H1 (cell line): ENCODE results near the gene ARHGAP12. TPM values are rescaled to one million over a fixed set of nuclear protein-coding genes. Genes with fewer than 3 reads are reported as not detected.

Experiments
- CTCF ChIA-PET: fragments of 300-600 bp; sonication (Branson Sonifier 250); formaldehyde crosslinking; loops from one replicate; lab custom pipeline; 2021; ENCODE audit not compliant: partially characterized antibody; lab: Charles Lee
- POLR2A ChIA-PET: fragments of 300-600 bp; sonication (Branson Sonifier 250); formaldehyde crosslinking; loops from one replicate; lab custom pipeline; 2021; ENCODE audit warnings: inconsistent platforms; ENCODE audit not compliant: partially characterized antibody; lab: Charles Lee
- DNase-seq, 2 experiments: peaks; one replicate each; pipeline versions ENCODE4 v3.0.0 to v3.0.0-alpha.2; 2010 to 2022; ENCODE audit warnings: low spot score in 2 of 2, low read depth in 1 of 2, mixed read lengths in 1 of 2
- FAIRE-seq: peaks from 2 replicates; lab custom pipeline; 2011; peaks lifted over from hg19 to GRCh38; lab: Jason Lieb, UNC
- H2AFZ ChIP-seq: 2 replicates; pipeline ENCODE4 v1.8.1; 2012; ENCODE audit warnings: low read length, inconsistent platforms
- H2AK5ac ChIP-seq: 2 replicates; pipeline ENCODE4 v1.6.1; 2013; ENCODE audit warnings: low read depth, low read length
- H2BK120ac ChIP-seq: replicated peaks from 2 replicates; pipeline ENCODE3; 2013; ENCODE audit warnings: low read depth, low read length, inconsistent platforms
- H2BK12ac ChIP-seq: 2 replicates; pipeline ENCODE4 v1.6.1; 2013; ENCODE audit warnings: low read depth, low read length
- H2BK15ac ChIP-seq: 2 replicates; pipeline ENCODE4 v1.6.1; 2013; ENCODE audit warnings: low read length
- H2BK20ac ChIP-seq: 2 replicates; pipeline ENCODE4 v1.6.1; 2013; ENCODE audit warnings: low read length
- H2BK5ac ChIP-seq: 2 replicates; pipeline ENCODE4 v1.6.1; 2013; ENCODE audit warnings: low read depth, low read length
- H3K14ac ChIP-seq: 2 replicates; pipeline ENCODE4 v1.6.1; 2013; ENCODE audit warnings: inconsistent platforms; ENCODE audit not compliant: insufficient read length
- H3K18ac ChIP-seq: 2 replicates; pipeline ENCODE4 v1.6.1; 2013; ENCODE audit warnings: low read length; ENCODE audit errors: extremely low read depth
- H3K23ac ChIP-seq: 2 replicates; pipeline ENCODE4 v1.6.1; 2013; ENCODE audit warnings: inconsistent platforms; ENCODE audit not compliant: insufficient read length
- H3K23me2 ChIP-seq: 2 replicates; pipeline ENCODE4 v1.6.1; 2013; ENCODE audit warnings: low read depth, low read length
- H3K27ac ChIP-seq: 2 replicates; pipeline ENCODE4 v1.6.1; 2011; ENCODE audit warnings: low read depth, low read length, inconsistent platforms
- H3K27me3 ChIP-seq, 4 experiments: replicated peaks in 1 of 4; 1 replicate in 1 of 4; 2 replicates in 3 of 4; pipeline versions ENCODE4 v1.6.1 to v1.8.1; 2011 to 2013; ENCODE audit warnings: low read length in 3 of 4, mild to moderate bottlenecking in 3 of 4, inconsistent platforms in 2 of 4, mixed read lengths in 2 of 4, moderate library complexity in 1 of 4; ENCODE audit not compliant: control insufficient read depth in 3 of 4, insufficient read depth in 3 of 4; ENCODE audit errors: extremely low read depth in 1 of 4
- H3K36me3 ChIP-seq, 4 experiments: 2 replicates each; pipeline versions ENCODE4 v1.6.1 to v1.8.1; 2011 to 2013; ENCODE audit warnings: mild to moderate bottlenecking in 4 of 4, low read length in 3 of 4, moderate library complexity in 2 of 4, control low read depth in 1 of 4, inconsistent platforms in 1 of 4; ENCODE audit not compliant: insufficient read depth in 4 of 4, control insufficient read depth in 2 of 4
- H3K4ac ChIP-seq: replicated peaks from 2 replicates; pipeline ENCODE3; 2013; ENCODE audit warnings: low read length, low read depth, mixed read lengths, inconsistent platforms; ENCODE audit not compliant: insufficient read length
- H3K4me1 ChIP-seq, 4 experiments: replicated peaks in 1 of 4; 1 replicate in 1 of 4; 2 replicates in 3 of 4; pipeline versions ENCODE4 v1.6.1 to v1.8.1; 2011 to 2013; ENCODE audit warnings: low read length in 3 of 4, inconsistent platforms in 2 of 4, mixed read lengths in 1 of 4; ENCODE audit not compliant: insufficient read depth in 4 of 4, control insufficient read depth in 3 of 4
- H3K4me2 ChIP-seq, 2 experiments: 2 replicates each; pipeline versions ENCODE4 v1.6.1 to v1.8.1; 2011 to 2013; ENCODE audit warnings: low read depth in 2 of 2, low read length in 2 of 2, control low read depth in 1 of 2, inconsistent platforms in 1 of 2, mild to moderate bottlenecking in 1 of 2; ENCODE audit not compliant: insufficient read depth in 1 of 2
- H3K4me3 ChIP-seq, 4 experiments: fragments of 200-600, 300-600 bp in 1 of 4; sonication (generic), shearing (Covaris generic), sonication (Bioruptor Twin) in 1 of 4; 2 replicates each; pipeline versions ENCODE4 v1.5.1 to v1.8.1; 2011 to 2016; ENCODE audit warnings: low read length in 4 of 4, low read depth in 3 of 4, control low read depth in 2 of 4, inconsistent platforms in 2 of 4, mild to moderate bottlenecking in 2 of 4, mixed read lengths in 1 of 4, moderate library complexity in 1 of 4; ENCODE audit not compliant: insufficient read depth in 2 of 4; ENCODE audit errors: extremely low read depth in 1 of 4
- H3K56ac ChIP-seq: replicated peaks from 2 replicates; pipeline ENCODE3; 2013; ENCODE audit warnings: low read depth, mild to moderate bottlenecking, mixed read lengths, low read length, inconsistent platforms; ENCODE audit not compliant: insufficient read length
- H3K79me1 ChIP-seq: 2 replicates; pipeline ENCODE4 v1.6.1; 2013; ENCODE audit warnings: low read depth, low read length, control low read depth
- H3K79me2 ChIP-seq, 2 experiments: 2 replicates each; pipeline versions ENCODE4 v1.6.1 to v1.8.1; 2012 to 2013; ENCODE audit warnings: low read length in 2 of 2, mild to moderate bottlenecking in 2 of 2, inconsistent platforms in 1 of 2; ENCODE audit not compliant: insufficient read depth in 2 of 2, control insufficient read depth in 1 of 2
- H3K9ac ChIP-seq, 4 experiments: replicated peaks in 1 of 4; 1 replicate in 1 of 4; 2 replicates in 3 of 4; pipeline versions ENCODE4 v1.6.1 to v1.8.1; 2011 to 2013; ENCODE audit warnings: low read depth in 3 of 4, low read length in 3 of 4, control low read depth in 2 of 4, mild to moderate bottlenecking in 2 of 4, moderate library complexity in 2 of 4, inconsistent platforms in 1 of 4; ENCODE audit errors: extremely low read depth in 1 of 4
- H3K9me3 ChIP-seq, 2 experiments: 2 replicates each; pipeline versions ENCODE4 v1.6.1 to v1.8.1; 2012 to 2013; ENCODE audit warnings: mild to moderate bottlenecking in 2 of 2, moderate library complexity in 2 of 2, control low read depth in 1 of 2, inconsistent platforms in 1 of 2, low read depth in 1 of 2, low read length in 1 of 2, mixed read lengths in 1 of 2; ENCODE audit not compliant: insufficient read depth in 2 of 2
- H4K20me1 ChIP-seq, 2 experiments: replicated peaks in 1 of 2; 2 replicates each; pipeline versions ENCODE3 to v1.8.1; 2011 to 2013; ENCODE audit warnings: inconsistent platforms in 2 of 2, low read length in 2 of 2, mild to moderate bottlenecking in 1 of 2; ENCODE audit not compliant: insufficient read depth in 2 of 2, control insufficient read depth in 1 of 2
- H4K5ac ChIP-seq: 2 replicates; pipeline ENCODE4 v1.6.1; 2013; ENCODE audit warnings: low read length, low read depth, mixed read lengths, inconsistent platforms; ENCODE audit not compliant: insufficient read length
- H4K8ac ChIP-seq: 2 replicates; pipeline ENCODE4 v1.8.0; 2013; ENCODE audit warnings: mild to moderate bottlenecking, moderate library complexity, low read length, inconsistent platforms; ENCODE audit not compliant: insufficient read depth; ENCODE audit errors: extremely low read depth
- H4K91ac ChIP-seq: replicated peaks from 2 replicates; pipeline ENCODE3; 2013; ENCODE audit warnings: low read length, mixed read lengths, inconsistent platforms; ENCODE audit not compliant: insufficient read length
- EP300 ChIP-seq, 2 experiments: IDR thresholded peaks; 1 replicate in 1 of 2; 2 replicates in 1 of 2; pipeline ENCODE4 v1.6.1; 2011 to 2012; ENCODE audit warnings: low read depth in 2 of 2, low read length in 2 of 2, mild to moderate bottlenecking in 2 of 2, borderline replicate concordance in 1 of 2, inconsistent platforms in 1 of 2, moderate library complexity in 1 of 2
- JUND ChIP-seq: IDR thresholded peaks from 2 replicates; pipeline ENCODE4 v1.6.1; 2011; ENCODE audit warnings: mild to moderate bottlenecking, improper control_type of control experiment, low read length
- RAD21 ChIP-seq, 2 experiments: IDR thresholded peaks in 1 of 2; conservative IDR thresholded peaks in 1 of 2; 2 replicates each; pipeline ENCODE4 v1.6.1; 2011; ENCODE audit warnings: low read depth in 2 of 2, low read length in 2 of 2, improper control_type of control experiment in 1 of 2, inconsistent platforms in 1 of 2, mild to moderate bottlenecking in 1 of 2, moderate library complexity in 1 of 2
- RXRA ChIP-seq: IDR thresholded peaks from 2 replicates; pipeline ENCODE4 v1.6.1; 2011; ENCODE audit warnings: low read depth, mild to moderate bottlenecking, low read length, moderate library complexity; ENCODE audit not compliant: insufficient read depth
- SAP30 ChIP-seq: fragments of 300-600 bp; sonication (generic); IDR thresholded peaks from 2 replicates; pipeline ENCODE4 v1.7.1; 2012; ENCODE audit warnings: low read length, moderate library complexity, mild to moderate bottlenecking, inconsistent platforms; ENCODE audit not compliant: insufficient read depth, insufficient replicate concordance
- SIX5 ChIP-seq: IDR thresholded peaks from 2 replicates; pipeline ENCODE4 v1.6.1; 2011; ENCODE audit warnings: mild to moderate bottlenecking, low read depth, low read length
- SP4 ChIP-seq: IDR thresholded peaks from 2 replicates; pipeline ENCODE4 v1.6.1; 2012; ENCODE audit warnings: low read length, inconsistent platforms
- TAF1 ChIP-seq: IDR thresholded peaks from 2 replicates; pipeline ENCODE4 v1.6.1; 2011; ENCODE audit warnings: mild to moderate bottlenecking, low read depth, low read length
- TEAD4 ChIP-seq: IDR thresholded peaks from 2 replicates; pipeline ENCODE4 v1.6.1; 2012; ENCODE audit warnings: low read depth, low read length, inconsistent platforms, mixed read lengths
- WGBS, 2 experiments: shearing (Covaris generic) in 1 of 2; methylation state at CpG; one replicate each; pipeline versions ENCODE4 v1.1.6 to v1.1.7; 2013 to 2015; ENCODE audit warnings: low lambda C conversion rate in 2 of 2, mixed read lengths in 2 of 2, inconsistent platforms in 1 of 2, low coverage in 1 of 2, missing lambda C conversion rate in 1 of 2; ENCODE audit not compliant: insufficient replicate concordance in 2 of 2, insufficient coverage in 1 of 2, insufficient read length in 1 of 2; ENCODE audit errors: extremely low coverage in 1 of 2, missing lambda C conversion rate in 1 of 2; 5-methylcytosine and 5-hydroxymethylcytosine counted together
- polyA plus RNA-seq, 7 experiments: library from polyadenylated mRNA; depleted of rRNA in 3 of 7; stranded (reverse) in 5 of 7; unstranded in 2 of 7; fragments of >200 nt in 5 of 7; fragments of 200-250 nt in 2 of 7; gene quantifications; 1 replicate in 5 of 7; 2 replicates in 1 of 7; 4 replicates in 1 of 7; pipeline versions ENCODE4 v1.2.1 to v1.2.3, GENCODE V29; 2011 to 2013; ENCODE audit warnings: missing spikeins in 2 of 7, mixed read lengths in 2 of 7
- total RNA-seq: library from RNA; stranded (reverse); fragmentation: NEBNext Ultra II Directional; extraction: Animal tissue kit (Norgen Biotek cat#: 25700); gene quantifications from 2 replicates; pipeline ENCODE4 v1.2.1, GENCODE V29; 2021
- TF ChIP-seq, protein P1 (sequence below): IDR thresholded peaks from 2 replicates; pipeline ENCODE4 v1.6.1; 2011; ENCODE audit warnings: low read length, improper control_type of control experiment

The ARHGAP12 gene
- total and polyA plus RNA-seq, 2 of the 8 experiments (the other 6 are each of a cell fraction or from before 2014, with no cell fraction given) = 10.1 to 39.0 TPM

DNA sequence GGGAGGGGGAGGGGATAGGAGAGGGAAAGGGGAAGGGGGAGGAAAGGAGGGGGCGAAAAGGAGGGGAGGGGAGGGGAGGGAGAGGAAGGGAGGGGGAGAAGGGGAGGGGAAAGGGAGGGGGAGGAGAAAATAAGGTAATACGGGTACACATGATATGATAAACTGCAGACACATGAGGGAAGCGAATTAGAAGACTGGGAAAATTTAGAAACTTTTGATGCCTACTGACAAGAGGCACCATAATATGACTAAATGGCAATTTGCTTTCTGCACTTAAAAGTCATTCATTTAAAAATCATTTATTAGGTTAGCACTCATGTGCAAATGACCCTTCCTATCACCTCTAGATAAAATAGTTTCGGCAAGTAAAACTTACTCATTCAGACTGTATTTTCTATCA lies 73.6 kb downstream of the ARHGAP12 start:
- no peaks in the 10 kb centered on the region for H3K27me3 ChIP-seq
- H3K56ac ChIP-seq = no peak overlapping the region
- H3K23me2 ChIP-seq = no peaks in the 10 kb centered on the region
- no peaks in the 10 kb centered on the region for H3K9me3 ChIP-seq
- ChIA-PET CTCF (no interaction called here), POLR2A (no interaction called here)
- FAIRE-seq (no peak), DNase-seq (no peak)
- H3K27ac ChIP-seq = no peak overlapping the region
- no peak overlapping the region for H2BK5ac ChIP-seq
- no peak overlapping the region for H2BK12ac ChIP-seq
- no peak overlapping the region for H4K5ac ChIP-seq
- H3K23ac ChIP-seq = no peak overlapping the region
- no peak overlapping the region for H2BK20ac ChIP-seq
- H3K36me3 ChIP-seq = no peaks in the 10 kb centered on the region; a peak in 1 of 8 replicates
- no peak overlapping the region for H3K4me3 ChIP-seq
- 91% methylated on average over 2 of the region's 4 CpGs; no CpG with 5 or more reads in 1 of the 2 experiments for WGBS, 2 experiments
- no peak overlapping the region for H3K9ac ChIP-seq
- H2AFZ ChIP-seq = no peak overlapping the region
- H4K8ac ChIP-seq = no peak overlapping the region
- no peak overlapping the region for H2BK15ac ChIP-seq
- H2BK120ac ChIP-seq = no peak overlapping the region
- no peak overlapping the region for H3K4me2 ChIP-seq
- H3K4ac ChIP-seq = no peak overlapping the region
- no peak overlapping the region for H4K91ac ChIP-seq
- peaks cover 0 to 56% of the 10 kb centered on the region in 2 experiments; a peak in 2 of 4 replicates for H3K79me2 ChIP-seq
- no peaks in the 10 kb centered on the region; the same call in 1 of the 2 replicates for H3K79me1 ChIP-seq
- no peak for TF ChIP-seq EP300 (IDR thresholded peaks at IDR 0.05; ENCODE audit: borderline replicate concordance in 1 of 2, low read depth in 2 of 2, low read length in 2 of 2)
- no peak for TF ChIP-seq SIX5
- no peak for TF ChIP-seq SAP30
- TF ChIP-seq RAD21 (IDR thresholded peaks at IDR 0.05 in 1 of 2, conservative IDR thresholded peaks at IDR 0.05 in 1 of 2; ENCODE audit: low read depth in 2 of 2, low read length in 2 of 2) = no peak
- TF ChIP-seq, protein P1, sequence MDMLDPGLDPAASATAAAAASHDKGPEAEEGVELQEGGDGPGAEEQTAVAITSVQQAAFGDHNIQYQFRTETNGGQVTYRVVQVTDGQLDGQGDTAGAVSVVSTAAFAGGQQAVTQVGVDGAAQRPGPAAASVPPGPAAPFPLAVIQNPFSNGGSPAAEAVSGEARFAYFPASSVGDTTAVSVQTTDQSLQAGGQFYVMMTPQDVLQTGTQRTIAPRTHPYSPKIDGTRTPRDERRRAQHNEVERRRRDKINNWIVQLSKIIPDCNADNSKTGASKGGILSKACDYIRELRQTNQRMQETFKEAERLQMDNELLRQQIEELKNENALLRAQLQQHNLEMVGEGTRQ = no peak
- no peak for TF ChIP-seq RXRA
- TF ChIP-seq TAF1 = no peak
- TF ChIP-seq TEAD4 = no peak
- TF ChIP-seq JUND = no peak
- TF ChIP-seq SP4 = no peak
- TF ChIP-seq, all 59 proteins: peak for 0
- Histone ChIP-seq H3K18ac (no peak overlapping the region), H2AK5ac (no peak overlapping the region), H3K4me1 (no peaks in the 10 kb centered on the region), H3K14ac (no peak overlapping the region), H4K20me1 (no peaks in the 10 kb centered on the region)
